GOT3 (cell line): ENCODE measurements around the gene ZNF267.
"Not testable (repeated sequence)": the region's sequence is repeated elsewhere in the genome, so short reads cannot be mapped to it uniquely, and the experiment has no call there.

Source experiments
- DNase-seq: peaks from one replicate; lab custom pipeline; 2025; ENCODE audit warnings: mixed read lengths; lab: John Stamatoyannopoulos, UW

The ZNF267 gene

DNA sequence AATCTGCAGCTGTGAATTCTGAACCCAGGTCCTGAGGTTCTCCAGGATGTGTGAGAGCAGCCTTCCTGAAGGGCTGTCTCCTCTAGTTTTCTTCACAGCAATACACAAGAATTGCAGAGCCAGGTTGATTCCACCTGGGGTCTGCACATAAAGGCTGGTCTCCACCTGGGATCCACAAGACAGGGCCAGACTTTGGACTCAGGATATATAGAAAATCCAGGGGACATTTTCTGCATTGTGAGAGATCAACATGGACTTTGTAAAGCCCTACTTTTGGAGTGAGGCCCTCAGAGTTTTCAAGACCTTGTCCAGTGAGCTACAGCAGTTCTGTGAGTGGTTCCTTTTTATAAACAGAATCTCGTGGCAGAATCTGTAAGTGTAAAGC, 6.3 kb downstream of the ZNF267 start:
- no peak for DNase-seq

DNA sequence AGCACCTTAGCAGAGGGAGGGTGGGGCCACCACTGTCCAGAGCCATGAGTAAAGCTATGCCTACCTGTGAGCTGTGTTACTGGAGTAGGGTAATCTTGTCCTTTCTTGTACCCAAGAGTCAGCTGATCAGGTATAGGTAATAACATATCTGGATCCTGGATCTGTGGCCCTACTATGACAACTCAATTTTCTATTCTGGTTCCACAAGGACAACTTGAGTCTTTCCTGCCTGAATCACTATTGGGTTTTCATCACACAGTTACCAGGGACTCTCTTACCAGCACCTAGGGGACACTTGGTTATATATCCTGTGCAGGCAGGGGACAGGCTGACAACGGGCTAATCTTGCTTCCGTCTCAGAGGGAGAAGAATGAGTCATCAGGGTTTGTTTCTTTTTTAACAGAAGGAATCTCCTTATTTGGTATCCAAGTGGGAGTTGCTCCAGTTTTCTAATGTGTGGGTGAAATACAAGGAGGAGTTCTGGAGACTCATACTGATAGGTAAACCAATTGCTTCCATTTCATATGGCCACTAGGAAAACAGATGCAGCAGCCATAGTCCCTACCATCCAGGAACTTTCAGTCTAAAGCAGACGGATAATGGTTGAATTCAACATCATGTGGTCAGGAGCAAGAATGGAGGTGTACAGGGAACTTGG, 6.8 kb downstream of the ZNF267 start:
- no peak for DNase-seq

DNA sequence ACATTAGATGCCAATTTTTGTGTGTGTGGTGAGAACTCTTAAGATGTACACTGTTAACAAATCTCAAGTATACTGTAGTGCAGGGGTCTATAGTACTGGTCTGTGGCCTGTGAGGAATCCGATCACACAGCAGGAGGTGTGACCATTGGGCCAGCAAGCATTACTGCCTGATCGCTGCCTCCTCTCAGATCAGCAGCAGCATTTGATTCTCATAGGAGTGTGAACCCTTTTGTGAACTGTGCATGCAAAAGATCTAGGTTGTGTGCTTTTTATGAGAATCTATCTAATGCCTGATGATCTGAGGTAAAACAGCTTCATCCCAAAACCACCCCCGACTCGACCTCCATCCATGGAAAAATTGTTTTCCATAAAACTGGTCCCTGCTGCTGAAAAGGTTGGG, 12.6 kb downstream of the ZNF267 start:
- no peak for DNase-seq

DNA sequence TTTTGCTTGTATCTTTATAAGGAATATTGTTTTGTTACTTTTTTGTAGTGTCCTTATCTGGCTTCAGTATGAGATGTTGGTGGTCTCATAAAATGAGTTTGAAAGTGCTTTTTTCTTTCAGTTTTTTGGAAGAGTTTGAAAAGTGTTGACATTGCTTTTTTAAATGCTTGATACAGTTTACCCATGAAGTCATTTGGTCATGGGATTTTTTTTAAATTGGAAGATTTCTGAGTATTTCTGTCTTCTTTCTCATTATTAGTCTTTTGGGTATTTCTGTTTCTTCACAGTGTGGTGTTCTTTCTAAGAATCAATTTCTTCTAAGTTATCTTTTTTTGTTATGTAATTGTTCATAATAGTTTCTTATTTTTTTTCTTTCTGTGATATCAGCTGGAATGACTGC, 15.1 kb downstream of the ZNF267 start:
- DNase-seq: no peak

DNA sequence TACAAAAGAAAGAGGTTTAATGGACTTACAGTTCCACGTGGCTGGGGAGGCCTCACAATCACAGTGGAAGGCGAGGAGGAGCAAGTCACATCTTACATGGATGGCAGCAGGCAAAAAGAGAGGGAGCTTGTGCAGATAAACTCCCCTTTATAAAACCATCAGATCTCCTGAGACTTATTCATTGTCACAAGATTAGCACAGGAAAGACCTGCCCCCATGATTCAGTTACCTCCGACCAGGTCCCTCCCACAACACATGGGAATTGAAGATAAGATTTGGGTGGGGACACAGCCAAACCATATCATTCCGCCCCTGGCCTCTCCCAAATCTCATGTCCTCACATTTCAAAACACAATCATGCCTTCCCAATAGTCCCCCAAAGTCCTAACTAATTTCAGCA, 18.5 kb downstream of the ZNF267 start:
- DNase-seq: not testable (repeated sequence)

DNA sequence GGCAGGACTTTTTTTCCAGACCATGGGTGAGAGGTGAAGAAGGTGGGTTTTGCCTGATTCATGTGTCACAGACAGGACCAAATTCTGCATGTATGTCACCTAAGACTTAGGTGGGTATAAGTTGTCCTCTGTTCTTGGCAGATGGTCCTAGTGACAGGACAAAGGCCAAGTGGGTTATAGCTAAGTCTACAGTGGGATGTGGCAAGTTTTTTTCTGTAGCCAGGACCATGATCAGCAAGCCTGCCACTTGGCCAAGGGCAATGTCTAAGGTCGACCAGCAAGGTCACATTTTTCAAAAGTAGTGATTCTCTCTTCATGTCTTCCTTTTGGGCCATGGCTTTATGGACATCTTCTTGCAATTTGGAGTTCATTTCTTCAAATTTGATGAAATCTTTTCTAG, 20.2 kb downstream of the ZNF267 start:
- no peak for DNase-seq

DNA sequence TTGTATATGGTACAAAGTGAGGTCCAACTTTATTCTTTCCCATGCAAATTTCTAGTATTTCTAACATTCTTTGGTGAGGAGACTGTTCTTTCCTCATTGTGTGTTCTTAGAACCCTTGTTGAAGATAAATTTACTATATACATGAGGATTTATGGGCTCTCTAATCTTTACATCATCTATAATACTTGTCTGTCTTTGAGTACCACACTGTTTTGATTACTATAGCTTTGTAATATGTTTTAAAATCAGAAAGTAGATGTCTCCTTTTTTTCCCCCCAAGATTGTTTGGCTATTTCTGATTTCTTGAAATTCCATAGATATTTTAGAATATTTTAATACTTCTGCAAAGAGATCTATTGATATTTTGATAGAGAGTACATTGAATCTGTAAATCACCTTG, 23.7 kb downstream of the ZNF267 start:
- DNase-seq: no peak

- DNase-seq: no peak
Measured at GRCh38 chr16:31899505-31899904, 25.9 kb downstream of the ZNF267 start.

DNA sequence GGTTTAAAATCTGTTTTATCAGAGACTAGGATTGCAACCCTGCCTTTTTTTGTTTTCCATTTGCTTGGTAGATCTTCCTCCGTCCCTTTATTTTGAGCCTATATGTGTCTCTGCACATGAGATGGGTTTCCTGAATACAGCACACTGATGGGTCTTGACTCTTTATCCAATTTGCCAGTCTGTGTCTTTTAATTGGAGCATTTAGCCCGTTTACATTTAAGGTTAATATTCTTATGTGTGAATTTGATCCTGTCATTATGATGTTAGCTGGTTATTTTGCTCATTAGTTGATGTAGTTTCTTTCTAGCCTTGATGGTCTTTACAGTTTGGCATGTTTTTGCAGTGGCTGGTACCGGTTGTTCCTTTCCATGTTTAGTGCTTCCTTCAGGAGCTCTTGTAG, 31.0 kb downstream of the ZNF267 start:
- DNase-seq: not testable (repeated sequence)

- no peak for DNase-seq
Measured at GRCh38 chr16:31913668-31914067, 40.1 kb downstream of the ZNF267 start.

DNA sequence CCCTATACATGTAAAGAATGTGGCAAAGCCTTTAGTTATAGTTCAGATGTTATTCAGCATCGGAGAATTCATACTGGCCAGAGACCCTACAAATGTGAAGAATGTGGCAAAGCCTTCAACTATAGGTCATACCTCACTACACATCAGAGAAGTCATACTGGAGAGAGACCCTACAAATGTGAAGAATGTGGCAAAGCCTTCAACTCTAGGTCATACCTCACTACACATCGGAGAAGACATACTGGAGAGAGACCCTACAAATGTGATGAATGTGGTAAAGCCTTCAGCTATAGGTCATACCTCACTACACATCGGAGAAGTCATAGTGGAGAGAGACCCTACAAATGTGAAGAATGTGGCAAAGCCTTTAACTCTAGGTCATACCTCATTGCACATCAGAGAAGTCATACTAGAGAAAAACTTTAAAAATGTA, 42.5 kb downstream of the ZNF267 start:
- DNase-seq: no peak

DNA sequence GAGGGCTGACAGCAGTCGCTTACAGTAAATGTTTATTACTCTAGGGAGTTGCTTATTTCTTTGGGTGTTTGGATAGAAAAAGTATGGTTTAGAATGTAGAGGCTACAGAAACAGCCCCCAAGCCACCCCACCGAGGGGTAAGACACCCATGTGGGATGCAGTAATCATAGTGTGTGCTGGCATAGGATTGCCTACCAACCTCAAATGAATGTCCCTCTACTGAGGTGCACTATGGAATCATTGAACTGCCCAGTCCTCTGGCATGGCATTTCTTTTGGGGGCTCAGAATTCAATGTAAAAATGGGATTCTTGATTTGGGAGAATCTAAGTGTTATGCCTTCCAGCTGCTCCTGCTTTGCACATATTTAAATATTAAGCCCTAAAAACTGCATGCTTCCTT, 46.8 kb downstream of the ZNF267 start:
- DNase-seq: no peak

GRCh38 chr16:31951806-31952205, 78.2 kb downstream of the ZNF267 start:
- DNase-seq: not testable (repeated sequence)

DNA sequence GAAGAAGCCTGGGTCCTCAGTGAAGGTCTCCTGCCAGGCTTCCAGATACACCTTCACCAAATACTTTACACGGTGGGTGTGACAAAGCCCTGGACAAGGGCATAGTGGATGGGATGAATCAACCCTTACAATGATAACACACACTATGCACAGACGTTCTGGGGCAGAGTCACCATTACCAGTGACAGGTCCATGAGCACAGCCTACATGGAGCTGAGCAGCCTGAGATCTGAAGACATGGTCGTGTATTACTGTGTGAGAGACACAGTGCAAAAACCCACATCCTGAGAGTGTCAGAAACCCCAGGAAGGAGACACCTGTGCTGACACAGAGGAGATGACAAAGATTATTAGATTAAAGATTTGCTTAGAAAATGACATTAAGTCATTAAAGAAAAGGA, 78.6 kb downstream of the ZNF267 start:
- DNase-seq: not testable (repeated sequence)

GRCh38 chr16:31956221-31956620, 82.6 kb downstream of the ZNF267 start:
- not testable (repeated sequence) for DNase-seq

DNA sequence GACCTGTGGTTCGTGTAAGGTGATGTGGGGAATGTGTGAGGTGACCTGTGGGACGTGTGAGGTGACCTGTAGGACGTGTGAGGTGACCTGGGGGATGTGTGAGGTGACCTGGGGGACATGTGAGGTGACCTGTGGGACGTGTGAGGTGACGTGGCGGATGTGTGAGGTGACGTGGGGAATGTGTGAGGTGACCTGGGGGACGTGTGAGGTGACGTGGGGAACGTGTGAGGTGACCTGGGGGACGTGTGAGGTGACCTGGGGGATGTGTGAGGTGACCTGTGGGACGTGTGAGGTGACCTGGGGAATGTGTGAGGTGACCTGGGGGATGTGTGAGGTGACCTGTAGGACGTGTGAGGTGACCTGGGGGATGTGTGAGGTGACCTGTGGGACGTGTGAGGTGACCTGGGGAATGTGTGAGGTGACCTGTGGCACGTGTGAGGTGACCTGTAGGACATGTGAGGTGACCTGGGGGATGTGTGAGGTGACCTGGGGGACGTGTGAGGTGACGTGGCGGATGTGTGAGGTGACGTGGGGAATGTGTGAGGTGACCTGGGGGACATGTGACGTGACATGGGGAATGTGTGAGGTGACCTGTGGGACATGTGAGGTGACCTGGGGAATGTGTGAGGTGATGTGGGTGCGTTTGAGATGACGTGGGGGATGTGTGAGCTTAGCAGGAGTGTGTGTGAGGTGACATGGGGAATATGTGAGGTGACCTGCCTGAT, 86.7 kb downstream of the ZNF267 start:
- DNase-seq: not testable (repeated sequence)
